Activated naive CD4-positive, alpha-beta T cell (primary cell): Measurements from ENCODE around the gene NLGN1.
"Not testable (repeated sequence)": the region's sequence is repeated elsewhere in the genome, so short reads cannot be mapped to it uniquely, and the experiment has no call there.

Experiments used
- DNase-seq, 4 experiments: peaks; one replicate each; lab custom pipeline; 2025; lab: John Stamatoyannopoulos, UW

NLGN1 gene

DNA sequence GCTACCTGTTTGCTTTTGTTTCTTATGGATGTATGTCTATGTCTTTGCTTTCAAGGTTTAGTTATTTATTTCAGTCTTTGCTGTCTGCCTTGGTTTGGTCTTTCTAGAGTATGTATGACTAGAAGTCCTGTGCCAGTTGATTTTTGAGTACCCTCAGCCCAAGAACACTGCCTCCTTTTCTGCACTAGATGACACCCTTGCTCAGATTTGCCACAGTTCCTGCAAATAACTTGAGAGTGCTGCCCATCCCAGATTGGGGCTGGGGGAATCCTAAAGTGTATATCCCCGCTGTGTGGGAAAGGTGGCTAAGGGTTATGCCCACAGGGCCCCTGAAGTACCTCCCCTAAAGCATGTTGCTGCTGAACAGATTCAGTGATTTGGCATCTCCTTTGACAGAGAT, 32.0 kb downstream of the NLGN1 start:
- DNase-seq, result no peak

DNA sequence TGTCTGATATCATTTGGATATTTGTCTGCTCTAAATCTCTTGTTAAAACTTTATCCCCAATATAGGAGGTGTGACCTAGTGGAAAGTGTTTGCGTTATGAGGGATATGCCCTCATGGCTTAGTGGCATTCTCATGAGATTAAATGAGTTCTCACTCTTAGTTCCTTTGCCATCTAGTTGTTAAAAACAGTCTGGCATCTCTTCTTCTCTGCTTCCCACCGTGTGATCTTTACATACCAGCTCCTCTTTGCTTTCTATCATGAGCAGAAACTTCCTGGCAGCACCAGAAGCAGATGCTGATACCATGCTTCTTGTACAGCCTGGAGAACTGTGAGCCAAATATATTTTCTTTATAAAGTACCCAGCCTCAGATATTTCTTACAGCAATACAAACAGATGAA, 33.0 kb downstream of the NLGN1 start:
- no peak for DNase-seq

DNA sequence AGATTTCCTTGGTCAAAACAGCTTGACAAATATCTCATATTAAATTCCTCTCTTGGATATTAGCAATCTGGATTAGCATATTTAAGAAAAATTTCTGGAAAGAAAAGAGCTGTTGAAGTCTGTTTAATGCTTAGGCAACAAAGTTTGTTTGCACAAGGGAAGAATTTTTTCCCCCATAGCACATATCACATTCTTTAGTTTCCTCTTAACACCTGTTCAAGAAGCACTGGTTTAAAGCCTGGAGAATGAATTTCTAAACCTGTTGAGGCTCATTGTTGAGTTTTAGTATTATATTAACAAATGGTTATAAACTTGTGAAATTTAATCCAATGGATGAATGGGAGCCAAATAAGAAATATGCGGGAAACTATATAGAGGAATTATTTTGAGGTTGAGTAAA, 41.5 kb downstream of the NLGN1 start:
- DNase-seq, result no peak

DNA sequence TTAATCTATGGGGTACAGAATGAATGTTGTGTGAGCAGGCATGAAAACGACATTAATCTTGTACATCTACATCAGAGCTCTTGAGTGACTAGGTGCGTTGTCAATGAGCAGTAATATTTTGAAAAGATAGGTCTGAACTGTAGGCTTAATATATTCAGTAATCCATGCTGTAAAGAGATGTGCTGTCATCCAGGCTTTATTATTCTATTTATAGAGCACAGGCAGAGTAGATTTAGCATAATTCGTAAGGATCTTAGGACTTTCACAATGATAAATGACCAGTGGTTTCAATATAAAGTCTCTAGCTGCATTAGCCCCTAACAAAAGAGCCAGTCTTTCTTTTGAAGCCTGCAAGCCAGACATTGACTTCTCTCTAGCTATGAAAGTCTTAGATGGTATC, 43.0 kb downstream of the NLGN1 start:
- no peak for DNase-seq

DNA sequence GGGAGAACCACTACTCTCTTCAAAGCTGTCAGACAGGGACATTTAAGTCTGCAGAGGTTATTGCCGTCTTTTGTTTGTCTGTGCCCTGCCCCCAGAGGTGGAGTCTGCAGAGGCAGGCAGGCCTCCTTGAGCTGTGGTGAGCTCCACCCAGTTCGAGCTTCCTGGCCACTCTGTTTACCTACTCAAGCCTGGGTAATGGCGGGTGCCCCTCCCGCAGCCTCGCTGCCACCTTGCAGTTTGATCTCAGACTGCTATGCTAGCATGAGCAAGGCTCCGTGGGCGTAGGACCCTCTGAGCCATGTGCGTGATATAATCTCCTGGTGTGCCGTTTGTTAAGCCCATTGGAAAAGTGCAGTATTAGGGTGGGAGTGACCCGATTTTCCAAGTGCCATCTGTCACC, 54.0 kb downstream of the NLGN1 start:
- not testable (repeated sequence) for DNase-seq

DNA sequence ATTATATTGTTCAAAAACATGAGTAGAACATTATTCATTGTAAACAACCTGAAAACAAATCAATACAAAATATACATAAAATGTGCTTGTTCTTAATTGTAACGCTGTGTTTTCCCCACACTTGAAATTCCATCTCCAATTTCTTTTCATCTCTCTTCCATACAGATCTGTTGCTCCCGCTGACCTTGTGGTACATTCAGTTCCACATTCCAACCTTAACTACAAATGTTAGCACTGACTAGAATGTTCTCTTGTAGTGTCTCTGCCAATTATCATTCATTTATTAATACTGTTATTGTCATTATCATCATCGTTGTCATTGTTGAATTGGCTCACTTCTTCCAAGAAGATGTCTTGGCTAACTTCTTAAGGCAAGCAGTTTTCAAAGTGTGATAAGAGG, 65.7 kb downstream of the NLGN1 start:
- no peak for DNase-seq

DNA sequence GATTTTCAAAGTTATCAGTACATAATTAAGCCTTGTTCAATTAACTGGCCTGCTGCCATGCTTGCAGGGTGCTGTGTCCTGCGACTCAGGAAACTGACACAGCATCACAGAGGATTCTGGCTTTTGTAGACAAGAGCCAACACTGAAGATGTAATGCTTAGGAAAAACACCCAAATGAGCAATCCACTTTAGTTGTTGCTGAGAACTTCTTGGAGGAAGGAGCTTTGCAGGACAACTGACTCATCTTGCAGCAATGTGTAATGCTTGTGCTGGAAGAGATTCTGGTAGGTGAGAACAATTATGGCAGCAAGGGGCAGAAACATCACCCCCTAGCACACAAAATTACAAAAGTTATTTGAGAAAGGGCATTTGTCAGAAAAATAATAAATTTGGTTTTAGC, 67.6 kb downstream of the NLGN1 start:
- DNase-seq, result no peak

DNA sequence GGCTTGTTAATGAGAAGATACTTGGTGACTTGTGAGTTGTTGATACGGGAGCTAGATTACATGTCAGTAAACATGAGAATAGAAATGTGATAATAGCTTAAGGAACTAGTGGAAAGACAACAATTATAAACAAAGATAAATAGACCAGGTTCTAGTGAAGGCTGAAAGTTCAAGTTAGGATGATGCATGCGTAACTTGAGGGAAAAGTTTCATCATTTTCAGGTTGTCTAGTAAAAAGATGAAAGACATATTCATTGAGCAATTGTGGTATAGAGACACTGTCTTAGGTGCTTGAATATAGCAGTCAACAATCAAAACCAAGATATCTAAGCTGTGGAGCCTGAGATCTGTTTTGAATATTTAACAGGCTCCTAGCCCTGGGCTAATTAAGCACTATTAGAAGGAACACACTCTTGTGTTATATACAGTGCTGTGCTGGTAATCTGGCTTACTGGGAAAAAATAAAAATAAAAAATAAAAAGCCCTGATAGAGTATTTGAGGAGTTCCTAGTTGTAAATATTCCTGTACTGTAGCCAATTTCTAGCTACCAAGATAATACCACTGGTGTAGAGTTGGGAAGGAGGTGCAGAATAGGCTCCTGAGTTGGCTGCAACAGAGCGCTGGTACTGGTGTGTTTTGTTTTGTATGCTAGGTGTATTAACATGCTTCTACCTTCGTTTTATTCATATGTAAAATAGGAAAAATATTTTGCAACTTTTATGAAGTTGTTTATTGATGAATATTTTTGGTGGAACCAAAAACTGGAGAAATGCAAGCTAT, 68.5 kb downstream of the NLGN1 start:
- no peak for DNase-seq

DNA sequence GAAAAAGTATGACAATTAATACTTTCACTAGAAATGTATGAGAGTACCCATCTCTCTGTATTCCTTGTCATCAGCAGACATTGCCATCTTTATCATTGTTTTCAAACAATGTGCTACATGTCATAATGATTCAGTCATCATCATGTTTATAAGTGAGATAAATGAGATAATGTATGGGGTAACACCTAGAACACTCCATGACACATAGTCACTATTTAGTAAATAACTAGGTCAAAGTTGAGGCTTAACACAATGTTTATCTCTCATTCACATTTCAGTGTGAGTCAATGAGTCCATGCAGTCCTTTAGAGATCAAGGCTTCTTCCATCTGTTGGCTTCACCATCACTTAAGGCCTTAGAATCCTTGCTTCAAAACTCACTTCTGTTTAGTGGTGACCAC, 70.0 kb downstream of the NLGN1 start:
- no peak for DNase-seq

DNA sequence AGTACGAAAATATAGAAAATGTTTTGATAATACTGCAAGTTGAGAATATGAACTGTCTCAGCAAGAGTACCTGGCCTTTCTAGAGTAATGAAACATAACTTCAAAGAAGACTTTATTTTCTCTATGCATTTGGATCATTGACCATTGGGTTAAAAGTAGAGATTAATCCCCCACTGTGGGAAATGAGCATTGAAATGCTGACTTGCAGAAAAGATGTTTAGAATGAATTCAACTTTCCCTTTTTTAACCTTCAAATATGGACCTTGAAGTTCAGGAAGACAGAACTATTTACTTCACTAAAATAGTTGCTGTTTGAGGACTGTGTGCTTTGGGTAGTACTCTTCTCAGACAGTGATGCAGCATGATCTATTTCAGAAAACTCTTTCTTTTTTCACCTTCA, 75.7 kb downstream of the NLGN1 start:
- DNase-seq, result no peak

DNA sequence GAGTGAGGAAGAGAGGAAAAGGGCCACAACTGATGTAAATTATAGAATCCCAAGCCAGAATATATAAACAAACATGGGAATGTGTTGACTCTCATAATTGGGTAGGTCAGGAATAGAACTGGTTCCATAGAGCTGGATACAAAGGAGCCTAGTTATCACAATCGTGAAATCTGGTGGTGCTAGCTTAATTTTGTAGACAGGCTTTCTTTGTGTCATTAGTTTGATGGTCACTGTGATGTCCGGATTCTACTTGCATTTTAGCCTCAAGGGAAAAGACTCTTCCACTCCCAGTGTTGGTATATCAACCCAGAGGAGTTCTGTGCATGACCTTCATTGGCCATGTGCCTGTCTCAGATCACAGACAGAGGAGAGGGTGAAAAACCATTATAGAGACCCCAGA, 81.8 kb downstream of the NLGN1 start:
- no peak for DNase-seq

DNA sequence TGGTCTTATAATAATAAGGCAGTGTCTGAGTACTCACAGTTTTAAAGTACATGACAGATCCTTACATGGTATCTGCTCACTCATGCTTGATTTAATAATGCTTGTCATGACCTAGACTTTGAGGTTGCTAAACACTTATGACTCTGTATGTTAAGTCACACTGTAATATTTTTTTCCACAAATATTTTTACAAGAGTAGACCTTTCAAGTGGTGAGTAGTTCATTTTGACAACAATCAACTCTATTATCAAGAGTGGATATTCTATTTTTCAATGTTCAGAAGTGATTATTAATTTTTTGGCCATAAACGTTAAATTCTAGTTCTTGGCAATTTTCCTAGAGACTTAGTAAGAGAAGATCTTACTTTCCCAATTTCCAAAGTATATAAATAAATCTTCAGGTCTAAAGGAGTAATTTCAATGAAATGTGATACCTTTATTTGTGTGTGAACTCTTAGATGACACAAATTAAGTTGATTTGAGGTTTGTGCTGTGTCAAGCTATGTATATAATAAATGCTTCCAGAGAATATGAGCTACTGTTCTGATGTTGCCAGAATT, 104.5 kb downstream of the NLGN1 start:
- DNase-seq, result no peak

DNA sequence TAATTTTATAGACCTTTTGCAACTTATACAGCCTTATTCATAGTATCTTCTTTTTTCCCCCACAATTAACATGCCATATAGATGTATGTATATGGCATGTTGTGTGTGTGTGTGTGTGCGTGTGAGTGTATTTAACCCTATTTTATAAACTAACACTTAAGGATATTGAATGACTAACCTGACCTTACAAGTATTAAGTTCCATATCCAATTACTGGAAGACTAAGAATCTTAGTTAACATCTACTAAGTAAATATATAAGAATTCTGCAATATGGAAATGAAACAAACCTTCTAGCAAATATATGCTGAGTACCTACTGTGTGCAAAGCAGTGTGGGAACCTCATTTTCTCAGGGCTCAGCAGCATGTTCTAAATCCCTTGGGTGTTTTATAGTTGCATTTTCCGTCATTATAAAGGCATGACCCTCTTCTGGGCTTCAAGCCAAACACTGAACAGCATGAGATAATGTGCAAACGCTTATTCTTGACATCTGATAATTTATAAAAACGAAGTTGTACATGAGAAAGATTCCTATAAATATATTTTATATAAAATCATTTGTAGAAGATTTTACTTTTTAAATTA, 105.5 kb downstream of the NLGN1 start:
- no peak for DNase-seq

DNA sequence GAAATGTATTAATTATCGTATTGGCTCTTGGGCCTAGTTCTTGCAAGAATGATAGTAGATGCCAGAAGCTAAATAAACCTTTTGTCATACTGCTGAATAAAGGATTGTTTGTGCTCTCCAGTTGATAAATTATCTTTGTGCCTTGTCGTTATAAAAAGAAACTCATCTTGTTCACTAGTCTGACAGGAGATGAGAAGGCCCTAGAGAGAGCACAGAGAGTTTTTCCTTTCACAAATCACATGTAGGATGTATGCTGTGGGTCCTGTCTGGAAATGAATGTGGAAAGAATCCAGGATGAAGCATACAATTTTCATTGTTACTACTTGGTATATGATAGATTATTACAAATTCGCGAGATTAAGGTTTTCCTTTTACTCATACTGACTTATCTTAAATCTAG, 113.0 kb downstream of the NLGN1 start:
- no peak for DNase-seq

DNA sequence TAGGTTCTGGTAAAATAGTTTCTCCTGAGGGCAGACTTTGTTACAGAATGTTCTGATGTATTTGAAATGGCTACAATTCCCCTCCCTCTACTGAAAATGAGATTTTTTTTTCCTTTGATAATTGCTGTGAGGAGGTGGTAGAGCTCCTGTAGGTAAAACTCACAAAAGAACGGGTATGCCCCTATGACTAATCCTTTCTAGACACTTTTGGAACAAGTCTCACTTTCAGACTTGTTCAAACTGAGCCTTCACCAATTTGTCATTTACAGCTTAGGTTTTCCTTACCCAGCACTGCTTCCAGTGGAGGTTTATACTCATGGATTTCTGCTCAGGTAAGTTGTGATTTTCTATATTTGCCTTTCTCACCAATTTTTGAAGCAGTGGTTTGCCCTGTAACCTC, 115.6 kb downstream of the NLGN1 start:
- DNase-seq, result no peak

DNA sequence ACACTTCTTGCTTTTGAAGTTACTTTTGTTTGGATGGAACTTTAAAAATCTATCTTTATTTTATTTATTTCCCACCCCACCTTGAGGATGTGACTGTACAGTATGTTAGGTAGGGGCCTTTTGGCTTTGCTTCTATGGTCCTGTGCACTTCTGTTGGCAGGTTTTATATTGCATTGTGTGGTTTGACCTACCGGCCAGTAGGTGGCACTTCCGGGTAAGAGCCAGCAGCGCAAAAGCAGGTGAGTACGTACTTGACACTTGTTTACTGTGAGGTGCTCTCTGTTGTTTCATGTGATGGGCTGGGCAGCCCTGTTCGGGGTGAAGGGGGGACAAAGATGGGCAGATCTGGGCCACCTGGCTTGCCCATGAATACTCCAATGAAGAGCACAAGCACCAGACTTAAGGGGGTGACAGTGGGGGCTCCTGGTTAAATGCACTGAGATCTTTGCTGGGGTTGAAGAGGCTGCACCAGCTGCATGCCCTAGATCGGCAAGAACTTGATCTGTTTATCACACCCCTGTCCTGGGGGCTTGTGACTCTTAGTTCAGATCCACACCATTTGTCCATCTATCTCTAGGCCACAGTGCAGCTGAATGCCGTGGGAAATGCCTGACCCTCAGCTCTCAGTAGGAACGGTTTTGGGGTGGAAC, 131.6 kb downstream of the NLGN1 start:
- no peak for DNase-seq

DNA sequence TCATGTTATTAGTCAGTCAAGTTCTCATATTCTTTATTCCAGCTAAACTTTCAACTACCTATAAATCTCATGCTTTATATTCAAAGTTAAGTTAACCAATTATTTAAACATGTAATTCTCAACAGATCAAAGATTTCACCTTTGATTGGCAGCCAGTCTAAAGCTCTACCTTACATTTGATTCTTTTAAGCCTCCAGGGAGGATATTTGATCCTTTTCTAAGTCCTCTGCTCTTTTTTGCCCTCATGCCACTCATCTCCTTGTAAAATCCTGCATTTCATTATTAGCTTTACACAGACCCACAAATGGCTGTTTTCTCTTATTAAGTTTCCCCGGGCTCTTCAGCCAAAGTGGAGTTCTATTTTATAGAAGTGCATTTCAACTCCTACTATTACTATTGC, 134.1 kb downstream of the NLGN1 start:
- DNase-seq, result no peak

DNA sequence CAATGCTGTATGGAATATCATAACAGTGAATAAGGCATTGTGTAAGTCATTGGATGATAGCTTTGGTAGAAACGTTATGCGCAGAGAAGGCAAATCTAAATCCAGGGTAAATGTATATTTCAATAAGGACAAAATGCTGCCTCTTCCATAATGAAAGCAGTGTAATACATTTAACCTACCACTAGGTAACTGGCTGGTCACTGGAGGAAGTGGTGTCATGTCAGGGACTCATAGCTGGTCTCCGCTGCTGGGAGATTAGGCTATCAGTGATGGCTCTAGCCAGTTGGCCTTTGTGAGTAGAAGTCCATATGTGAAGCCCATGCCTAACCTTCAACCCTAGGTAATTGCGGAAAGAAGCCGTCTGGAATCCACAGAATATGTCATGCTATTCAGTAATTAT, 140.9 kb downstream of the NLGN1 start:
- DNase-seq, result no peak

DNA sequence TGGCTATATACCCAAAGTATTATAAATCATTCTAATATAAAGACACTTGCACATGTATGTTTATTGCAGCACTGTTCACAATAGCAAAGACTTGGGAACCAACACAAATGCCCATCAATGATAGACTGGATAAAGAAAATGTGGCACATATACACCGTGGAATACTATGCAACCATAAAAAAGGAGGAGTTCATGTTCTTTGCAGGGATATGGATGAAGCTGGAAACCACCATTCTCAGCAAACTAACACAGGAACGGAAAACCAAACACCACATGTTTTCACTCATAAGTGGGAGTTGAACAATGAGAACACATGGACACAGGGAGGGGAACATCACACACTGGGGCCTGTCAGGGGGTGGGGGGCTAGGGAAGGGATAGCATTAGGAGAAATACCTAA, 148.0 kb downstream of the NLGN1 start:
- DNase-seq, result not testable (repeated sequence)

DNA sequence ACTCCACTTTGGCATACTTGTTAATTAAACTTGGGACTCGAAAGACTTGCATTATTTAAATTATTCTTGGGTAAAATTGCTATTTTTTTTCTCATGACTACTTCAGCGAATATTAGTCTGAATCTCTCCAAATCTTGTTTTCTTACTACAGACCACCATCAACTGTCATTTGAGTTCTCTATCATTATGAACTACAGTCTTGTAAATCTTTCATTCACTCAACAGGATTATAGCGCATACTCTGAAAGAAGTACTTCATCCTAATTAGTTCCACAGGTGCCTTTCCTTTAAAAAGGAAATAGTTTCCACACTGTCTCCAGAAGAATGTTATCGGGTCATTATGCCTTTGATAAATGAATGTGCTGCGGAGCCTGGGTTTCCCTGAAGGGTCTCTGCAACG, 149.5 kb downstream of the NLGN1 start:
- no peak for DNase-seq

DNA sequence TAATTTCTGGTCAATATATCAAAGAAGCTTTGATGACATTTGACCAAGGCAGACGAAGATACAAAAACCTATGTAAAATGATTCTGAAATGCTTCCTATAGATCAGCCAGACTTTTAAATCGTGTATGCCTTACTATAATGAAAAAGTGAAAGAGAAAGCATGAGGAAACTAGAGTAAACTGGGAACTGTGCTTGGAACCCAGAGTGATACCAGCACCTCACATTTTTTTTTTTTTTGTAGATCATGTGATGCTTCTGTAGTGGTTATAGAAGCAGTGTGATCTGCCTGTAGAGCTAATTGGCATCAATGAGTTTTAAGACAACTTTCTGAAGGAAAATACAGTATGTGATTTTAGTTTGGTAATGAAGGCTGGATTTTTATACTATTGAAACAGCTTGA, 150.7 kb downstream of the NLGN1 start:
- no peak for DNase-seq

DNA sequence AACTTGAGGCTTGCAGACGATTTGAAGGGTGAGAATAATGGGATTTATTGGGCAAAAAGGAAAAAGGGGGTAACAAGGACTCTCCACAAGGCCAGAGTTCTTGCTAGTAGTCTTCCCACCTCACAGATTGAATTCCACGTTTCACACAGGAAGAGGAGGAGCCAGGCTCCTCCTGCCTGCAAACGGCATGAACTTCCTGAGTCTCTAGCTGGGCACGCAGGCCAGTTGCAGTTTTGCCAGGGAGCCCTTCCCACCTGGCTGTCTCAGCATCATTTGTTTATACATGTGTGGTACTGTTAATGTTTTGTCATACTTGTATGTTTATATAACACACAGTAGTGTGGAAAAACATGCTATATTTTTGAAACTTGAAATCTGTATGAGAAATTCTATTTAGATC, 155.0 kb downstream of the NLGN1 start:
- DNase-seq, result no peak

DNA sequence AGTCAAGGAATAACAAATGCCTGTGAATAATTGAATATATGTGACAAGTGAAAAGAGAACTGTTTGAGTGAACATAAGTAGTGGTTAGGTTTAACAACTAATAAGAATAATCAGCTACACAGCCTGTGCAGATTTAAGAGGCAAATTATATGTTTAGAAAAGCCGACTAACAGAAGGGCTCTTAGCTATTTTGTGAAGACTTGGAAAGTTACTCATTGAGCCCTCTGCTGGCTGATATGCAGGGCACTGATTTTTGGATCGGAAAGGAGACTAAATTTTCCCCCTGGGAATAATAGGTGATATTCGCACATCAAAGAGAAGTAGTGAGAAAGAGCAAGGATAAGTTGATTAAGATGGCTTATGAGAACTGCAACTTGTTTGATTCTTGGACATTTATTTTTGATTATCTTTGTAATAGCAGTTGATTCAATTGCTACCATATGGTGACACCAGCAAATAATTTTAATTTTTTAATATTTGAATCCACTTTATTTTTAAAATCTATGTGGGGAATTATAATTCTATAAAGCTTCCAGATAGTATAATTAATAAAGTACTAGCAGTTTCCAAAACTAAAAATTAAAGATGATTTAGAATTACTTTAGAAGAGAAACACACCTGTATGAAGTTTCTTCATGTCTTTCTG, 156.2 kb downstream of the NLGN1 start:
- no peak for DNase-seq
